Gastrocnemius medialis (tissue), 4 donors: ENCODE measurements around the gene GMEB2.

ENCODE experiments used
- CTCF ChIP-seq, 5 experiments: fragments of 450-650 bp in 3 of 5; fragments of 200-600 bp in 2 of 5; sonication (generic) in 2 of 5; IDR thresholded peaks in 4 of 5; conservative IDR thresholded peaks in 1 of 5; 1 replicate in 4 of 5; 2 replicates in 1 of 5; pipeline ENCODE4 v1.5.1; 2016 to 2019; ENCODE audit warnings: antibody characterized with exemption in 5 of 5, mild to moderate bottlenecking in 3 of 5, moderate library complexity in 3 of 5
- POLR2A ChIP-seq, 2 donors: fragments of 450-650 bp; IDR thresholded peaks; one replicate each; pipeline ENCODE4 v1.6.1; 2017; ENCODE audit warnings: antibody characterized with exemption in 2 of 2, mild to moderate bottlenecking in 2 of 2, moderate library complexity in 2 of 2

GRCh38 chr20:63552481-63553249 is 74.2 kb downstream of the GMEB2 start:
- TF ChIP-seq CTCF (IDR thresholded peaks at IDR 0.05 in 4 of 5, conservative IDR thresholded peaks at IDR 0.05 in 1 of 5) (no peak), POLR2A (IDR thresholded peaks at IDR 0.05) (no peak)
